Keratinocyte (primary cell): ENCODE data around the gene FHL5.
A peak's percentile ranks its signal among the peaks of the same experiment; 100 is the strongest.

Source experiments
- CTCF ChIP-seq, 3 experiments: IDR thresholded peaks in 1 of 3; conservative IDR thresholded peaks in 1 of 3; optimal IDR thresholded peaks in 1 of 3; 2 replicates in 2 of 3; 3 replicates in 1 of 3; pipeline versions ENCODE3 to v1.5.1; 2011; ENCODE audit warnings: low read length in 3 of 3, mild to moderate bottlenecking in 3 of 3, moderate library complexity in 2 of 3, control low read depth in 1 of 3, inconsistent platforms in 1 of 3; ENCODE audit not compliant: insufficient read depth in 2 of 3; ENCODE audit errors: extremely low read depth in 1 of 3
- EZH2 ChIP-seq: IDR thresholded peaks from one replicate; pipeline ENCODE4 v1.6.1; 2012; ENCODE audit warnings: inconsistent platforms, mild to moderate bottlenecking, low read length, moderate library complexity

GRCh38 chr6:96521644-96522464 lies 41.1 kb upstream of the FHL5 start, which contains the start of gene UFL1:
- TF ChIP-seq CTCF (optimal IDR thresholded peaks at IDR 0.05 in 1 of 3, IDR thresholded peaks at IDR 0.05 in 1 of 3, conservative IDR thresholded peaks at IDR 0.05 in 1 of 3; ENCODE audit: extremely low read depth in 1 of 3, insufficient read depth in 2 of 3, low read length in 3 of 3): peak in 1 of 3 experiments; percentile 4
- TF ChIP-seq EZH2: no peak
